Activated CD8-positive, alpha-beta memory T cell treated with anti-CD3 and anti-CD28 coated beads for 36 hours (primary cell): ENCODE measurements around the gene TFCP2L1. TPM values are rescaled to one million over a fixed set of nuclear protein-coding genes. Genes with fewer than 3 reads are reported as not detected.
"Not testable (repeated sequence)": the region's sequence is repeated elsewhere in the genome, so short reads cannot be mapped to it uniquely, and the experiment has no call there.

ENCODE experiments used
- CTCF ChIA-PET: fragments of 350-600 bp; sonication (Branson Sonifier 250); formaldehyde crosslinking; loops from one replicate; lab custom pipeline; 2021; ENCODE audit warnings: antibody characterized with exemption; lab: Charles Lee
- POLR2A ChIA-PET: fragments of 350-600 bp; sonication (Branson Sonifier 250); formaldehyde crosslinking; loops from one replicate; lab custom pipeline; 2021; ENCODE audit warnings: antibody characterized with exemption; lab: Charles Lee
- total RNA-seq, 2 experiments: library from RNA; stranded (reverse); gene quantifications; one replicate each; pipeline ENCODE4 v1.2.3, GENCODE V29; 2021

Gene TFCP2L1
- total RNA-seq, 2 experiments from 2014 or later: 0.02 to 0.13 TPM

- CTCF ChIA-PET: no interaction called here
- POLR2A ChIA-PET: no interaction called here
These were observed 8.7 kb downstream of the TFCP2L1 start for GRCh38 chr2:121276341-121276740.

DNA sequence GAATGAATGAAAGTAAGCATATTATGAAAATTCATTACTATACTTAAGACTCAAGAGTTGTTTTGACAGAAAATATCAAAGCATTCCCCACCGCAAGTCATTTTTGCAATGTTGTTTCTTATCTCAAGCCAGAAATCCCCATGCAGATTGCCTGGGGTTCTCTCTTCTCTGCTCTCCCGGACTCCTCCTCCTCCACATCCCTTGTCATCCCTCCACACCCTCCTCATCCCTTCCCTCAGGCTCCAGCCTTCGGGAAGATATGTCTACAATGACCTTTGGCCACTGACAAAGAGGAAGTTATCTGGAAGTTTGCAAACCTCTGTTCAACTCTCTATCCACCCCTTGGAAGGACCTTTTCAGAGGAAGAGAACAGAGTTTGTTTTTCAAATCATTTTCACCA lies 11.9 kb downstream of the TFCP2L1 start:
- ChIA-PET POLR2A (no interaction called here), CTCF (no interaction called here)

- ChIA-PET POLR2A (no interaction called here), CTCF (no interaction called here)
These were observed 12.4 kb downstream of the TFCP2L1 start for GRCh38 chr2:121272596-121272995.

- CTCF ChIA-PET, POLR2A ChIA-PET: not testable (repeated sequence)
These were observed 15.6 kb downstream of the TFCP2L1 start for GRCh38 chr2:121269436-121269835.

- ChIA-PET POLR2A (no interaction called here), CTCF (no interaction called here)
These were observed 18.4 kb downstream of the TFCP2L1 start for GRCh38 chr2:121266543-121267106.

- ChIA-PET POLR2A (no interaction called here), CTCF (no interaction called here)
These were observed 20.8 kb downstream of the TFCP2L1 start for GRCh38 chr2:121263996-121264715.

- CTCF ChIA-PET: no interaction called here
- POLR2A ChIA-PET: no interaction called here
These were observed 24.4 kb downstream of the TFCP2L1 start for GRCh38 chr2:121260370-121261154.

DNA sequence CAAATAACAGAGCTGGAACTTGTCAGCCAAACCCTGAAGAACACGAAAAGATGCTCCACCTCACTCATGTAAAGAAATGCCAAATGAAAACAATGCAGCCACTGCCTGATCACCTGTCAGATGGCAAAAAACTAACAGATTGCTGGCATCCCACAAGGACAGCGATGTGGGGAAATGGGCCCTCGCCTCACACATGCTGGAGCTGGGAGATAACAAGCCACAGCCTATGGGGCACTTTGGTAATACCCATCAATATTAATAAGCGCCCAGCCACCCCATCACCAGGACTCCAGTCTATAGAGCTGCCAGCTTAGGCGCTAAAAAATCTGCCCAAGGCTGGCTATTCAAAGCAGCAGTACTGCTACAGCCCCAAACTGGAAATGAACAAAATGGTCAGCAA lies 27.0 kb downstream of the TFCP2L1 start:
- POLR2A ChIA-PET: interaction anchor here (0.7 kb wide), 1 partner anchor 436 kb away, joined by 3 read pairs; no protein-coding TSS in a partner anchor
- CTCF ChIA-PET: no interaction called here

GRCh38 chr2:121257480-121257840 lies 27.5 kb downstream of the TFCP2L1 start:
- ChIA-PET CTCF (no interaction called here), POLR2A (interaction anchor here (0.7 kb wide), 1 partner anchor 436 kb away, joined by 3 read pairs; no protein-coding TSS in a partner anchor)

DNA sequence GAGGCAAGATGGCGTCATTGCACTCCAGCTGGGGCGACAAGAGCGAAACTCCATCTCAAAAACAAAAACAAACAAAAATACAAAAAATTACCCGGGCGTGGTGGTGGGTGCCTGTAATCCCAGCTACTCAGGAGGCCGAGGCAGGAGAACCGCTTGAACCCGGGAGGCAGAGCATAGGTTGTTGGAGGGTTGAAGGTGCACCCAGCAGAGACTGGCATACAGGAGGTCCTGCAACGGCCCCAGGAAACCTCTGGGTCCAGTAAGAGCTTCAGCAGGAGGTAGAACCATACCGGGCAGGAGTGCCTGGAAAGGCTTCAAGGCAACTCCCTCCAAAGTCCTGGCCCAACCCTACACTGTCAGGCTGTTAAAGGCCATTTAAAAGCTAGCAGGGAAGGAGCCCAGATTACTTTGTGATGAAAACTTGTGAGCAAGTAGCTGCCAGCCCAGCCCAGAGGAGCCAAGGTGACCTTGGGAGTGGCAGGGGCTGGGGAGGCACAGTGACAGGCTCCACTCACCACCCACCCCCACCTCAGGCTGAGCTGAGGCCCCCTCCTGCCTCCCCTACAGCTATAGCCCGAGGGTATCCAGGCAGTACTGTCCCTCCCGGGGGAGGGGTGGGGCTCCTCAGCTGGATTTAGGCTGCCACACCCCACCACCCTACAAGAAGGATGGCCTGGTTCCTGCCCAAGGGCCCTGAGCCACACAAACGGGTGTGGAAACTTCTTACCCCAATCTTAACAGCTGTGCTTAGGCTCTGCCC lies 28.1 kb downstream of the TFCP2L1 start:
- CTCF ChIA-PET: no interaction called here
- POLR2A ChIA-PET: no interaction called here

- CTCF ChIA-PET: no interaction called here
- POLR2A ChIA-PET: no interaction called here
These were observed 29.6 kb downstream of the TFCP2L1 start for GRCh38 chr2:121255358-121255757.

DNA sequence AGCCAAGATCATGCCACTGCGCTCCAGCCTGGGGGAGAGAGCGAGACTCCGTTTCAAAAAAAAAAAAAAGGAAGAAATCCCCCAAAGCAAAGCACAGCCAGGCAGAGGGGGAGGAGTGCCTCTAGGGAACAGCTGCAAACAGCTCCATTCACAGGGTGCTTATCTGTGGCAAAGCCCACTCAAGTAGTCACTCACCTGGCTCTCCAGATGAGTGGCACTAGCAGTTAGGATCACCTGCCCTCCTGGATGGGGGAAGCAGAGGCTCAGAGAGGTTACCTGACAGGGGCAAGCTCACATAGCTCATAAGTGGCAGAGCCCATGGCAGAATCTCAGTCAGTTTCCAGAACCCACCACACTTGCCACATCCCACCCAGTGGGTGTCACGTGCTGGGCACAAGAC lies 30.3 kb downstream of the TFCP2L1 start:
- CTCF ChIA-PET: no interaction called here
- POLR2A ChIA-PET: no interaction called here

- CTCF ChIA-PET: no interaction called here
- POLR2A ChIA-PET: no interaction called here
These were observed 31.2 kb downstream of the TFCP2L1 start for GRCh38 chr2:121253674-121254240.

- ChIA-PET POLR2A (no interaction called here), CTCF (no interaction called here)
These were observed 31.9 kb downstream of the TFCP2L1 start for GRCh38 chr2:121253021-121253673.

DNA sequence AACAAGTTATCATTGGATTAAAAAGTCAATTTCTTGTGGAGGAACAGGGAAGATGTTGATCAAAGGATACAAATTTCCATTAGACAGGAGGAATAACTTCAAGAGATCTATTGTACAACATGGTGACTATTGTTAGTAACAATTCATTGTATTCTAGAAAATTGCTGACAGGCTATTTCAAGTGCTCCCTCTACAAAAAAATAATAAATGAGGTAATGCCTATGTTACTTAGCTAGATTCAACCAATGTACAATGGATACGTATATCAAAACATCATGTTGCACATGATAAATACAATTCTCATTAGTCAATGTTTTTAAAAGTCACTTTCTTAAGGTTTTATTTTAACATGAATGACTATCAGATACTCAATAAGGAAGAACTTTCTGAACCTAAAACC lies 33.5 kb downstream of the TFCP2L1 start:
- POLR2A ChIA-PET: no interaction called here
- CTCF ChIA-PET: no interaction called here

DNA sequence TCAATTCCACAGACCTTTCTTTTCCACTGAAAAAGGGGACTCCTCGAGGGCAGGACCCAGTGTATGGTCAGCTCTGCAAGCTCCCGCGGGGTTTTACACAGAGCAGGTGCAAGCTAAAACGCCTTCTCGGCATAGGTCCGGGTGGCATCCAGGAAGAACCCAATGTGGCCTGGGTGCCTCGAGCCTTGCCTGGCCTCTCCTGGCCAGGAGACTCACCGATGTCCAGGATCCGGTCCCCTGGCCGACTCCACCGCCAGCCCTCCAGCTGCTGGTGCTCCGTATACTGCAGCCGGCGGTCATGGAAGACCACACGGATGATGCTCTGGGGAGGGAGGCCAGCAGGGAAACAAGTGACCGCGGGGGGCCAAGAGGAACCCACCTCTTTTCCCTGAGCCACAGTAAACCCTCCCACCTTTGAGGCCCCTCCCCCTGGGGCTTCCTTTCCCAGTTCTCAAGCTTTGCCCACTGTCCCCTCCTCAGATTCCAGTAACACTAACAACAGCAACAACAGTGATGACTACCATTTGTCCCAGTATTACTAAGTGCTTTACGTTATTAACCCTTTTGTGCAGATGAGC lies 36.1 kb downstream of the TFCP2L1 start:
- ChIA-PET POLR2A (no interaction called here), CTCF (no interaction called here)

- CTCF ChIA-PET: no interaction called here
- POLR2A ChIA-PET: no interaction called here
These were observed 37.0 kb downstream of the TFCP2L1 start for GRCh38 chr2:121247971-121248370.

- ChIA-PET CTCF (no interaction called here), POLR2A (no interaction called here)
These were observed 37.5 kb downstream of the TFCP2L1 start for GRCh38 chr2:121247534-121247933.

DNA sequence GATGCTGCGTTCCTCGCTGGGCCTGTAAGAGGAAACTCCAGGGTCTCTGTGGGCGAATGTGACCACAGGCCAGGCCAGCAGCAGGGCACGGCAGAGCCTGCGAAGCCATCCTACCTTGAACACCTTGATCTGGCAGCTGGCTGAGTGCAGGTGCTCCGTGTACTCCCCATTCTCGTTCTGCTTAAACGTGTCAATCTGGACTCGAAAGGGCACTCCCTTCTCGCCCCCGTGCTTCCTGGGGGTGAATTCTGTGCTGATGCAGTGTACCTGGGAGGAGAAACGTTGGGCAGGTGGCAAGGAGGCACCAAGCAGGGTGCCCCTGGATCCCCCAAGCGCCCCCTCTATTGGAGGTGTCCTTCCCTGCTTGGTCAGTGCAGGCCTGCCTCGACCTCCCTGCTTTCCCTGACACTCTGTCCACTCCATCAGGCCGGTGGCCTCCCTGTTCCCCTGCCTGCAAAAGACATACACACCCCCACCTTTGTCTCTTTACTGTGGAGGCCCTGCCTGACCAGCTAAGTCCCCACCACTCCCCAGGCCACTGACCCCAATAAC lies 38.2 kb downstream of the TFCP2L1 start:
- ChIA-PET POLR2A (no interaction called here), CTCF (no interaction called here)
